ENCODE results near the gene ASB4. TPM values are rescaled to one million over a fixed set of nuclear protein-coding genes. Genes with fewer than 3 reads are reported as not detected.
A peak's percentile ranks its signal among the peaks of the same experiment; 100 is the strongest.
"Not testable (repeated sequence)": the region's sequence is repeated elsewhere in the genome, so short reads cannot be mapped to it uniquely, and the experiment has no call there.

The ASB4 gene
- total and polyA plus RNA-seq, 9 donors: 18.6 to 50.5 (median 30.0) TPM

DNA sequence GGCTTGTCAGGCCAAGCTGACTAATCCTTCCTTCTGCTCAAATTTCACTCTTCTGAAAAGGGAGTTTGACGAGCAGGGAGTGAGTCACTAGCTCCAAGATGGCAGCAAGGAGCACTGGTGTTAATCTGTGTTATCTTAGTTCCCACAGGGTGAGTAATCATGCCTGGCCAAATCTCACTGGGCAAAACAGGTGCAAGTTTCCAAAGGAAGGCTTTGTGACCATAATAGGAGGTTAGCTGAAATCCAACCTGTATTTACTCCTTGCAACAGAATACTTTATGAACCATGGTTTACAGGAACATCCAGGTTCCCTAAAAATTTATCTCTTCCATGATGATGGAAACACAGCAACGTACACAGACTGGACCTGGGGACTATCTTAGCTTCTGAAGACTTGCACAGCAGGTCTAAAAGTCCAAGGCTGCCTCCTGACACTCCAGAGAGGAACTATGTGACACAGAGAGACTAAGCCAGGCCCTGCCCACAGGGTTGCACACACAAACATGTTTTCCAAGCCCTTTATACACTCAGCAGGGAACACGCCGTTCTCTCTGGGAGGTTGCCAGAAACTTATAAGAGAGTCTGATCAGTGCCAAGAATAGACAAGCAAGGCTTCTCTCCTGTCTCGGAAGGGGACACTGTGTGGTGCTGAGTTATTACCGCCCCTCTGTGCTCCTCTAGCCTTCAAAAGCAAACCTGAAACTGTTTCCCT is 64.2 kb downstream of the ASB4 start:
- Histone ChIP-seq H3K9me3 (replicated peaks; ENCODE audit: control insufficient read depth, low read depth, low read length) (no peaks in the 10 kb centered on the region), H3K27me3 (ENCODE audit: control insufficient read depth, insufficient read depth, low read length) (no peaks in the 10 kb centered on the region), H3K4me3 (ENCODE audit: low read length) (no peak overlapping the region), H3K4me1 (ENCODE audit: control insufficient read depth, insufficient read depth, low read length) (peaks cover 19% of the 10 kb centered on the region), H3K36me3 (ENCODE audit: control insufficient read depth, insufficient read depth, low read length) (no peaks in the 10 kb centered on the region), H3K27ac (ENCODE audit: low read length) (peak overlapping the region; percentile 81)
- 24% methylated on average over 3 of the region's 6 CpGs for WGBS (ENCODE audit: insufficient coverage)
- peak; percentile 96 for DNase-seq

DNA sequence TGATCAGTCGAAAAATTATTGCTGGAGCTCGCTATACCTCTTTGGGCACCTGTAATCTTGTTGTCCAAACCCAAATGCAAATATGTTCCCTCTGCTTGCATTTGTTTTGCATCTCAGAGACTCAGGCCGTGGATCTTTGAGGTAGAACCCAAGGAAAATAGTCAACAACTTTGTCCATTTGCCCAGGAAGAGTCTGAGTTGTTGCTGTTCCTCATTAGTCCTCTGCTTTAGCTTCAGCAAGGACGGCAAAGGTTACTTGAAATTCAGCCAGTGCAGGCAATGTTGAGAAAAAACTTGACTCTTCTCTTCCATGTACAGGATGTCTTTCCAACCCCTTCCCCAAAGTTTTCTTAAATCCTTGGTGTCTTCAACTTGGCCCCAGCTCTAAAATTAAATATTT is 64.8 kb downstream of the ASB4 start:
- H3K27ac ChIP-seq (ENCODE audit: low read length): peak overlapping the region; percentile 81
- H3K4me3 ChIP-seq (ENCODE audit: low read length): no peak overlapping the region
- H3K27me3 ChIP-seq (ENCODE audit: control insufficient read depth, insufficient read depth, low read length): no peaks in the 10 kb centered on the region
- H3K4me1 ChIP-seq (ENCODE audit: control insufficient read depth, insufficient read depth, low read length): peaks cover 19% of the 10 kb centered on the region
- no peaks in the 10 kb centered on the region for H3K9me3 ChIP-seq (replicated peaks; ENCODE audit: control insufficient read depth, low read depth, low read length)
- DNase-seq: peak; percentile 47
- no peaks in the 10 kb centered on the region for H3K36me3 ChIP-seq (ENCODE audit: control insufficient read depth, insufficient read depth, low read length)
- 38% methylated on average over 4 of the region's 4 CpGs for WGBS (ENCODE audit: insufficient coverage)

DNA sequence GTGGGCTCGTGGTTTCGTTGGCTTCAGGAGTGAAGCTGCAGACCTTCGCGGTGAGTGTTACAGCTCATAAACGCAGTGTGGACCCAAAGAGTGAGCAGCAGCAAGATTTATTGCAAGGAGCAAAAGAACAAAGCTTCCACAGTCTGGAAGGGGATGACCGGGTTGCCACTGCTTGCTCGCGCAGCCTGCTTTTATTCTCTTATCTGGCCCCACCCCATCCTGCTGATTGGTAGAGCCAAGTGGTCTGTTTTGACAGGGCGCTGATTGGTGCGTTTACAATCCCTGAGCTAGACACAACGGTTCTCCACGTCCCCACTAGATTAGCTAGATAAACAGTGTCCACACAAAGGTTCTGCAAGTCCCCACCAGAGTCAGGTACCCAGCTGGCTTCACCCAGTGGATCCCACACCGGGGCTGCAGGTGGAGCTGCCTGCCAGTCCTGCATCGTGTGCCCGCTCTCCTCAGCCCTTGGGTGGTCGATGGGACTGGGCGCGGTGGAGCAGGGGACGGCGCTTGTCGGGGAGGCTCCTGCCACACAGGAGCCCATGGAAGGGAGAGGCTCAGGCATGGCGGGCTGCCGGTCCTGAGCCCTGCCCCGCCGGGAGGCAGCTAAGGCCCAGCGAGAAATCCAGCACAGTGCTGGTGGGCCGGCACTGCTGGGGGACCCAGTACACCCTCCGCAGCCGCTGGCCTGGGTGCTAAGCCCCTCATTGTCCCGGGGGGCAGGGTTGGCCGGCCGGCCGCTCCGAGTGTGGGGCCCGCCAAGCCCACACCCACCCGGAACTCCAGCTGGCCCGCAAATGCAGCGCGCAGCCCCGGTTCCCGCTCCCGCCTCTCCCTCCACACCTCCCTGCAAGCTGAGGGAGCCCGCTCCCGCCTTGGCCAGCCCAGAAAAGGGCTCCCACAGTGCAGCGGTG is 66.5 kb downstream of the ASB4 start:
- WGBS (ENCODE audit: insufficient coverage): 88% methylated on average over 27 of the region's 45 CpGs
- H3K36me3 ChIP-seq (ENCODE audit: control insufficient read depth, insufficient read depth, low read length); H3K27ac ChIP-seq (ENCODE audit: low read length); H3K27me3 ChIP-seq (ENCODE audit: control insufficient read depth, insufficient read depth, low read length); H3K9me3 ChIP-seq (replicated peaks; ENCODE audit: control insufficient read depth, low read depth, low read length); H3K4me3 ChIP-seq (ENCODE audit: low read length); DNase-seq: not testable (repeated sequence)
- H3K4me1 ChIP-seq (ENCODE audit: control insufficient read depth, insufficient read depth, low read length): peaks cover 17% of the 10 kb centered on the region

DNA sequence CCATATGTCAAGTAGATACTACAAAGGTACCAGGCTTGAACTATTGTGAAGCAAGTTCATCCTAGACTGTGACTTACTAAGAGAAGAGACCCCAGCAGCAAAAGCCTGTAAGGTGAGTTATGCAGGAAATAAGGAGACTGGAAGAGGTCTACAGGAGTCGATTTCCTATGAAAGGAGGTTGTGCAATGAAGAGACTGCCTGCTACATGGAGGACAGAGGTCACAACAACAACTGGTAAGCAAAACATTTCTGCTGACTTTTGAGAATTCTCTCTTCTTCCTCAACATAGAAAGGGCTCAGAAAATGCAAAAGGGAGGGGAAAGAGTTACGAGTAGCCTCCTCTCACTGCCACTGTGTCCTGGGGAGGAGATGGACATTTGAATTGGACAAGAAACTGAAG is 68.2 kb downstream of the ASB4 start:
- no peak overlapping the region for H3K4me3 ChIP-seq (ENCODE audit: low read length)
- no peak overlapping the region for H3K27ac ChIP-seq (ENCODE audit: low read length)
- H3K4me1 ChIP-seq (ENCODE audit: control insufficient read depth, insufficient read depth, low read length): peaks cover 17% of the 10 kb centered on the region
- H3K9me3 ChIP-seq (replicated peaks; ENCODE audit: control insufficient read depth, low read depth, low read length): no peaks in the 10 kb centered on the region
- WGBS (ENCODE audit: insufficient coverage): no CpG with 5 or more reads among the region's 2 CpGs
- no peaks in the 10 kb centered on the region for H3K27me3 ChIP-seq (ENCODE audit: control insufficient read depth, insufficient read depth, low read length)
- DNase-seq: no peak
- no peaks in the 10 kb centered on the region for H3K36me3 ChIP-seq (ENCODE audit: control insufficient read depth, insufficient read depth, low read length)

DNA sequence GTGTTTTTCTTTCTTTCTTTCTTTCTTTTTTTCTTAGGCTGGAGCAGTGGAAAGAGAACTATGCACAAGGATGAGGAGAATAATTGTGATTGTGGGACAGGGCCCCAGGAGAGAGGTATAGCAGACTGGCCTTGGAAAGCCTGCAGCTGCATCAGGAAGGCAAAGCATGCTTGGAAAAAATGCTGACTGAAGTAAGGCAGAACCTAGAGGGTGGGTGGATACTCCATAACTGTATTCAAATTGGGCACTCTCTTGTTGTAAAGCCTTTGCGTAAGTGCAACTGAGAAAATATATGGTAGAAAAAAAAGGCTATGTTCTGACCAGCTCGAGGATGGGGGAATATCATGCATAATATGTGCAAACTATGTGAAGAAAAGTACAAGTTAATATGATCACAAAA is 71.0 kb downstream of the ASB4 start:
- H3K36me3 ChIP-seq (ENCODE audit: control insufficient read depth, insufficient read depth, low read length): no peaks in the 10 kb centered on the region
- H3K4me1 ChIP-seq (ENCODE audit: control insufficient read depth, insufficient read depth, low read length): no peaks in the 10 kb centered on the region
- H3K27me3 ChIP-seq (ENCODE audit: control insufficient read depth, insufficient read depth, low read length): no peaks in the 10 kb centered on the region
- no peak overlapping the region for H3K4me3 ChIP-seq (ENCODE audit: low read length)
- no CpG with 5 or more reads among the region's 2 CpGs for WGBS (ENCODE audit: insufficient coverage)
- H3K9me3 ChIP-seq (replicated peaks; ENCODE audit: control insufficient read depth, low read depth, low read length): no peaks in the 10 kb centered on the region
- H3K27ac ChIP-seq (ENCODE audit: low read length): no peak overlapping the region
- no peak for DNase-seq

DNA sequence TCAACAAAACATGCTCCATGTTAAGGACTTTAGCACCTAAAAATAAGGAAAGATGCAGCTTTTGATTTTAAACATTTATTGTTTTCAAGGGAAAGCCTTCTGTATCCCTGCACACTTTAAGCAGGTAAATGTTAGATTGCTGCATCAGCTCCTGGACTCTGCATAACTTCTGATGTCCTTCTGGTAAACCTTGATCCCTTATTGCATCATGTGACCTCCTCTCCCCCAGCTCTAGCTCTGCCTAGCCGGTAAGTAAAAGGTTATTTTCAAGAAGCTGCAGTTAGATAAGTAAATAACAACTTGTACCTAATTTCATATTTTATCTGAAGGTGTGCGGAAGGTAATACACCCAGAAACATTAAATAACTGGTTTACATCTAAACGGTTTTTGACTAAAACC is 73.1 kb downstream of the ASB4 start:
- DNase-seq: no peak
- H3K36me3 ChIP-seq (ENCODE audit: control insufficient read depth, insufficient read depth, low read length): no peaks in the 10 kb centered on the region
- H3K4me1 ChIP-seq (ENCODE audit: control insufficient read depth, insufficient read depth, low read length): no peaks in the 10 kb centered on the region
- no peak overlapping the region for H3K27ac ChIP-seq (ENCODE audit: low read length)
- WGBS (ENCODE audit: insufficient coverage): no CpG with 5 or more reads among the region's 3 CpGs
- no peaks in the 10 kb centered on the region for H3K9me3 ChIP-seq (replicated peaks; ENCODE audit: control insufficient read depth, low read depth, low read length)
- no peak overlapping the region for H3K4me3 ChIP-seq (ENCODE audit: low read length)
- no peaks in the 10 kb centered on the region for H3K27me3 ChIP-seq (ENCODE audit: control insufficient read depth, insufficient read depth, low read length)

DNA sequence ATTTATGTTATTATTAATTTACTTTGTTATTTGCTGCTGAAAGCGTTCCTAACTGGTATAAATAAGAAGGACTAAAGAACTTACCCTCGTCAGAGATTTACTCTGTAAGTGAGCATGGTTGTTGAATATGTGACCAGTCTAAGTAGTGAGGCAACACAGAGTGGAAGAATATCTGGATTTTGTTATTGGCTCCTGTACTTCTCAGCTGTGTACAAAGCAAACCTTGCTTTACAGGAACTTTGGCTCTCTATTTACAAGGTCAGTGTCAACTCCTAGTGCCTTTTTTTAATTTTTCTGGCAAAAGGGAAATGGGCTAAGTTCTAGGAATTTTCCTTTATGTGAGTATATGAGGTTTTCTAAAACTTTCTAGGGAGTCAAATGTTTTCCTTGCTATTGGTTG is 74.9 kb downstream of the ASB4 start:
- 100% methylated on average over 1 of the region's 2 CpGs for WGBS (ENCODE audit: insufficient coverage)
- Histone ChIP-seq H3K27me3 (ENCODE audit: control insufficient read depth, insufficient read depth, low read length) (no peaks in the 10 kb centered on the region), H3K36me3 (ENCODE audit: control insufficient read depth, insufficient read depth, low read length) (no peaks in the 10 kb centered on the region), H3K4me1 (ENCODE audit: control insufficient read depth, insufficient read depth, low read length) (no peaks in the 10 kb centered on the region), H3K9me3 (replicated peaks; ENCODE audit: control insufficient read depth, low read depth, low read length) (no peaks in the 10 kb centered on the region), H3K27ac (ENCODE audit: low read length) (no peak overlapping the region), H3K4me3 (ENCODE audit: low read length) (no peak overlapping the region)
- DNase-seq: no peak

DNA sequence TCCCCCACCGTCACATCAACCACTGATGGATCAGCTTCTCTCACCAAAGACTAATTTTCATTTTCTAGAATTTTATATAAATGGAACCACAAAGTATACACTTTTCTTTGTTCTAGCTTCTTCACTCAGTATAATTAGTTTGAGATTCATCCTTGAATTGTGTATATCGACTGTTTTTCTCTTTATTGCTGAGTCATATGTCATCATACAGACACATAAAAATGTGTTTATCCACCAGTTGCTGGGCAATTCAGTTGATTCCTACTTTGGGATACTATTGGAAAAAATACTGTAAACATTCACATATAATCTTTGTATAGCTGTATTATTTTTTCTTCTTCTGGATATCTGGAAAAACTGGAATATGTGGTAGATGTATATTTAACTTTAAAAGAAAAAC is 84.0 kb downstream of the ASB4 start:
- Histone ChIP-seq H3K9me3 (replicated peaks; ENCODE audit: control insufficient read depth, low read depth, low read length) (peaks cover 2% of the 10 kb centered on the region), H3K27me3 (ENCODE audit: control insufficient read depth, insufficient read depth, low read length) (no peaks in the 10 kb centered on the region), H3K4me3 (ENCODE audit: low read length) (no peak overlapping the region), H3K4me1 (ENCODE audit: control insufficient read depth, insufficient read depth, low read length) (no peaks in the 10 kb centered on the region), H3K36me3 (ENCODE audit: control insufficient read depth, insufficient read depth, low read length) (no peaks in the 10 kb centered on the region), H3K27ac (ENCODE audit: low read length) (no peak overlapping the region)
- no peak for DNase-seq
- no CpG with 5 or more reads among the region's 2 CpGs for WGBS (ENCODE audit: insufficient coverage)

DNA sequence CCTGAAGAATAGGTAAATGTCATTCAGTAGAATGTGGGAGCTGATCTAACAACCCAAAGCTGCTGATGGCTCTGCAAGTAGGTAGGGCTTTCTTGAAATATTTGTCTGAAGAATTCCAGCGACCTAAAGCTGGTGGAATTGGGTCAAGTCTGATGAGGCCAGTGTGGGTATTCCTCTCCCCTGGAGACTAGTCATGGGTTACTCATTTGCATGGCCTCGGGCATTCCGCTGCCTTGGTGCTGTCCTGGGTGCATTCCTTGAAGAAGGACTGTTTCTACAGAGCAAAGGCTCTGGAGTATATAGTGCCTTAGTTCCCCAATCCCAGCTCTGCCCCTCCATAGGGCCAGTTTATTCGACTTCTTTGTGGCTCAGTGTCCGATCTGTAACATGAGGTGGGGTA is 91.4 kb downstream of the ASB4 start:
- Histone ChIP-seq H3K27me3 (ENCODE audit: control insufficient read depth, insufficient read depth, low read length) (no peaks in the 10 kb centered on the region), H3K4me3 (ENCODE audit: low read length) (no peak overlapping the region)
- WGBS (ENCODE audit: insufficient coverage): 71% methylated on average over 1 of the region's 5 CpGs

DNA sequence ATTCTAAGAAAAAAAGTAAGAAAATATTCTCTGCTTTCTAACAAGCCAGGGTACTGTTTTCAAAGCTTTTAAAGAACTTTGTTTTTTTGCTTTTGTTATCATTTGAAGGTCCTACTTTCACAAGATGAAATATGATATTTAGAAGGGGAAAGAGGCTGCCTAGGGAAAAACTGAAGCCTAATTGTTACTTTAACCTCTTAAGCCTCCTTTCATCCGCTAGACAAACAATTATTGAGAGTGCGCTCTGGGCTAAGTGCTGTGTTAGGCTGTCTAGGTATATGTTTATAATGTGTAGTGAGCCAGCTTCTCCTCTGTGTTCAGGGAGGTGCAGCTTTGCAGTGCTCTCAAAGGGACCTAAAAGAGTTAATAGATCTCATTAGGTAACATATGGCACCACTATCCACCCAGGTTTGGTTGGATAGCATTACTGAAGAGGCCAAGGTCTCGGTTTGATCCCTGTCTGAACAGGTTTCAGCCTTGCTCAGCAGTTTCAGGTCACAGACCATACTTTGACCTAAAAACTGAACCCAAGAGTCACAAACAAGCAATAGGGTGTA is 92.6 kb downstream of the ASB4 start:
- no peak overlapping the region for H3K27ac ChIP-seq (ENCODE audit: low read length)
- WGBS (ENCODE audit: insufficient coverage): no CpG with 5 or more reads among the region's 3 CpGs
- no peaks in the 10 kb centered on the region for H3K9me3 ChIP-seq (replicated peaks; ENCODE audit: control insufficient read depth, low read depth, low read length)
- H3K36me3 ChIP-seq (ENCODE audit: control insufficient read depth, insufficient read depth, low read length): no peaks in the 10 kb centered on the region
- H3K4me3 ChIP-seq (ENCODE audit: low read length): no peak overlapping the region
- H3K27me3 ChIP-seq (ENCODE audit: control insufficient read depth, insufficient read depth, low read length): no peaks in the 10 kb centered on the region
- DNase-seq: no peak
- no peaks in the 10 kb centered on the region for H3K4me1 ChIP-seq (ENCODE audit: control insufficient read depth, insufficient read depth, low read length)

More for the DNA sequence above, 91.4 kb downstream of the ASB4 start:
- no peak for DNase-seq
- Histone ChIP-seq H3K27ac (ENCODE audit: low read length) (no peak overlapping the region), H3K9me3 (replicated peaks; ENCODE audit: control insufficient read depth, low read depth, low read length) (peaks cover 2% of the 10 kb centered on the region), H3K36me3 (ENCODE audit: control insufficient read depth, insufficient read depth, low read length) (no peaks in the 10 kb centered on the region), H3K4me1 (ENCODE audit: control insufficient read depth, insufficient read depth, low read length) (no peaks in the 10 kb centered on the region)

All from muscle of leg (tissue), 11 donors.